ENCODE results near the gene MAPK8.

The MAPK8 gene

GRCh38 chr10:48306870-48307710 lies 613 bp downstream of the MAPK8 start:
- TF ChIP-seq CTCF (conservative IDR thresholded peaks at IDR 0.05) (no peak), ZFX (IDR thresholded peaks at IDR 0.05) (no peak; the same call in 1 of the 2 replicates)
- peak overlapping the region; percentile 72 for H3K27ac ChIP-seq

- H3K27ac ChIP-seq = no peak overlapping the region; the same call in 1 of the 2 replicates
- TF ChIP-seq ZFX (IDR thresholded peaks at IDR 0.05) (no peak), CTCF (conservative IDR thresholded peaks at IDR 0.05) (no peak)
These were observed 1.2 kb downstream of the MAPK8 start for GRCh38 chr10:48307711-48308018.

- H3K27ac ChIP-seq = no peak overlapping the region
- TF ChIP-seq CTCF (conservative IDR thresholded peaks at IDR 0.05) (peak; percentile 71), ZFX (IDR thresholded peaks at IDR 0.05) (no peak)
These were observed 3.3 kb downstream of the MAPK8 start for GRCh38 chr10:48309711-48310226.

GRCh38 chr10:48314107-48314506 lies 7.6 kb downstream of the MAPK8 start:
- H3K27ac ChIP-seq = no peak overlapping the region
- no peak for TF ChIP-seq ZFX (IDR thresholded peaks at IDR 0.05)
- no peak for TF ChIP-seq CTCF (conservative IDR thresholded peaks at IDR 0.05)

- H3K27ac ChIP-seq = no peak overlapping the region
- no peak for TF ChIP-seq ZFX (IDR thresholded peaks at IDR 0.05)
- TF ChIP-seq CTCF (conservative IDR thresholded peaks at IDR 0.05) = no peak
These were observed 9.8 kb downstream of the MAPK8 start for GRCh38 chr10:48316236-48316635.

- TF ChIP-seq ZFX (IDR thresholded peaks at IDR 0.05) (no peak), CTCF (conservative IDR thresholded peaks at IDR 0.05) (no peak)
- no peak overlapping the region for H3K27ac ChIP-seq
These were observed 11.0 kb downstream of the MAPK8 start for GRCh38 chr10:48317321-48317990.

- TF ChIP-seq CTCF (conservative IDR thresholded peaks at IDR 0.05) (no peak), ZFX (IDR thresholded peaks at IDR 0.05) (no peak)
- H3K27ac ChIP-seq = no peak overlapping the region
These were observed 15.5 kb downstream of the MAPK8 start for GRCh38 chr10:48322017-48322416.
